Stimulated activated CD8-positive, alpha-beta memory T cell treated with anti-CD3 and anti-CD28 coated beads, Interleukin-12 subunit alpha, Interleukin-12 subunit beta, amount 100 ng/mL, for 1 hour (primary cell): ENCODE measurements around the gene C3orf49.

Source experiments
- DNase-seq: peaks from one replicate; pipeline ENCODE4 v3.0.0-alpha.2; 2020; ENCODE audit warnings: low read depth

Gene C3orf49

GRCh38 chr3:63886858-63887257, 67.8 kb downstream of the C3orf49 start:
- no peak for DNase-seq

- DNase-seq = no peak
Observed at GRCh38 chr3:63891518-63891917, 72.4 kb downstream of the C3orf49 start.

GRCh38 chr3:63892773-63893352, 73.8 kb downstream of the C3orf49 start:
- DNase-seq = no peak

GRCh38 chr3:63895422-63896189, 76.5 kb downstream of the C3orf49 start:
- DNase-seq = no peak

- no peak for DNase-seq
Observed at GRCh38 chr3:63896332-63897030, 77.4 kb downstream of the C3orf49 start.
